HG02588 (cell line): Measurements from ENCODE around the gene TBC1D3I.
"Not testable (repeated sequence)": the region's sequence is repeated elsewhere in the genome, so short reads cannot be mapped to it uniquely, and the experiment has no call there.

ENCODE experiments used
- ATAC-seq: cut with Tn5 transposase; IDR thresholded peaks from one replicate; pipeline ENCODE4 v1.9.1; 2021; ENCODE audit warnings: mild to moderate bottlenecking, moderate library complexity; ENCODE audit not compliant: unreplicated experiment

TBC1D3I gene

DNA sequence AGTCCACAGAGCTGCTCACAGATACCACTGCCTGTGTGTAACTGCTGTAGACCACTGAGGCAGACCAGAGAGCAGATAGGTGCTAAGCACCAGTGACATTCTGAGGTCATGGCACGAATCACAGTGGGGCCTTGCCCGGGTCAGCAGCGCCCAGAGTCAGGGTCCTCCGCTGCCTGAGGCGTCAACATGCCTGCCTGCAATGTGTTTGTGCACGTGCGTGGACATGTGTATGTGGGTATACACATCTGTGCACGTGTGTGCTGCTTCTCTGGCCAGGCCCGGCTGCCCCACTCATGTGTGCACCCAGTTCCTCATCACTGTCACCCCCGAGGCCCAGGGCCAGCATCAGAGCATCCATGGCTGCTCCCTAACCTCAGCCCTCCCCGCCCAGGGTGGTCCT is at the start of gene TBC1D3I:
TSS of gene TBC1D3I (minus strand) at position 101 of the 400 bp plus-strand sequence. CDS start 1,585 bp downstream, outside the sequence.
- not testable (repeated sequence) for ATAC-seq

DNA sequence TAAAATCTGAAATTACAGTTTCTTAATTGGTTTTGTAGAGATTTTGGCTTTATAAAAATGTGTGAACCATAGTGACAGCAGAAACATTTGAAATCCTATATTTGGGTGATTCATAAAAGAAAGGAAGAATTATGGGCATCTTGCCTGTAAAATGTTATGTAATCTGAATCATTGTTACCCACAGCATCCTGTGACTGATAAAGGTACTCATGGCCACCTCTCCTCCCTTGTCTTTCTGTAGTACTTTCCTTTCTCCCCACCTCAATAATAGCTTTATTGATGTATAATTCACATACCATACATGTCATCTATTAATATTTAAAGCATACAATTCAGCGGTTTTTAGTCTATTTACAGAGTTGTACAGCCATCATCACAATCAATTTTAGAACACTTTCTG is 30.8 kb upstream of the TBC1D3I start:
- not testable (repeated sequence) for ATAC-seq

DNA sequence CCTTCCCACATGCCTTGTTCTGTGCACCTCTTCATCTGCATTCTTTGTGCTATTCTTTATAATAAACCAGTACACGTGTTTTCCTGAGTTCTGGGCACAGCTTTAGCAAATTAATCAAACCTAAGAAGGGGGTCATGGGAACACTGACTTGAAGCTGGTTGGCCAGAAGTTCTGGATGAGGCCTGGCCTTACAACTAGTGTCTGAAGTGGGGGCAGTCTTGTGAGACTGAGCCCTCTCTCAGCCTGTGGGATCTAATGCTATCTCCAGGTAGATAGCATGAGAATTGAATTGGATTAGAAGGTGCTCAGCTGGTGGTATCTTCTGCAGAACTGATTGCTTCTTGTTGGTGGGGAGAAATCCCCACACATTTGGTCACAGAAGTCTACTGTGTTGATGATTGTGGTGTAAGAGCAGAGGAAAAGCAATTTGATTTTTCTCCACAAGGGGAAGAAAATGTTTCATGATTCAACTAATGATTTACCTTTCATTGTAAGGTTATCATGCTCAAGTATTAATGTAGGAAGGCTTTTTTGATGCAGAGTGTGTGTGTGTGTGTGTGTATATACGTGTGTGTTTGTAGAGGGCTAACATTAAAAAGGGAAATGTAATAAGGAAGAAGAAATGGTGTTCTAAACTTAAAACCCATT is 25.7 kb upstream of the TBC1D3I start:
- ATAC-seq, result not testable (repeated sequence)

DNA sequence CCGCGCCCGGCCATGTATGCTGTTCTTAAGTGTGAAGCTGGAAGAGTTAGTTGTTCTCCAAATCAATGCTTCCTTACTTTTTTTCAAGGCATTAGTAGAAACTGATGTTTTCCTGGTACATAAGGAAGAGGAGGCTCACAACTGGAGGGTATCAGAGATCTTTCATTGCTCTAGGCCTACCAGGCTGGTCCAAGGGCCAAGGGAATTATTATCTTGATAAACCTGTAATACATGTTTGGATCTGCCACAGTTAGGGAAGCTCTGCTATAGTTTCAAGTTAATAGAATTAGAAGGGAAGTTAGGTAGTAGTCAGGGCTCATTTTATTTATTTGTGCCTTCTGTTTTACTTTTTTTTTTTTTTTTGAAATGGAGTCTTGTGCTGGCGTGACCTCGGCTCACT is 19.8 kb upstream of the TBC1D3I start:
- not testable (repeated sequence) for ATAC-seq

DNA sequence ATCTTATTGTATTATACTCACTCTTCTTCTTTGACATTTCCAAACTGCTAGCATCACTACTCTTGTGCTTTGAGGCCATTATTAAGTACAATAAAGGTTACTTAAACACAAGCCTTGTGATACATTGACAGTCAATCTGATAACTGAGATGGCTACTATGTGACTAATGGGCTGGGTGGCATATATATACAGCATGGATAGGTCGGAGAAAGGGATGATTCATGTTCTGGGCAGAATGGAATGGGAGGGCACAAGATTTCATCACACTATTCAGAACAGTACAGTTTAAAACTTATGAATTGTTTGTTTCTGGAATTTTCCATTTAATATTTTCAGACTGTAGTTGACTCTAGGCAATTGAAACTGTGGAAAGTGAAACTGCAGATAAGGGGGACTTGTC is 18.9 kb upstream of the TBC1D3I start:
- not testable (repeated sequence) for ATAC-seq

DNA sequence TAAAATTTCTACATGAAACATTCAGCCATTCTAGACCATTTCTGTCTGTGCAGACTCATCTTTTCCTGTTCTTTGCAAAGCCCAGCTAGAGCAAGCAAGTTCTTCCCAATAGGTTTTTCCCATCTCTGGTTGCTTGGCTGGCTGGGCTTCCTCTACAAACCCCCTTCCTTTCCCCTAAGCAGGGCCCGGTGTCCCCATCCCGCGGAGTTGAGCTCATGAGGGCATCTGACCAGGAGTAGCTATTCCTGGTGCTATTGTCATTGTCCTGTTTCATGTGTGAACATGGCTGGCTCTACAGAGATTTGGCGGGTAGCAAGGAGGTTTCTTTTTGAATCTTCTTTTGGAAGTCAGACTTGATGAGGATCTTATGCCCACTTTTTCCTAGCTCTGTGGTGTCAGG is 22.3 kb downstream of the TBC1D3I start:
- ATAC-seq, result not testable (repeated sequence)

DNA sequence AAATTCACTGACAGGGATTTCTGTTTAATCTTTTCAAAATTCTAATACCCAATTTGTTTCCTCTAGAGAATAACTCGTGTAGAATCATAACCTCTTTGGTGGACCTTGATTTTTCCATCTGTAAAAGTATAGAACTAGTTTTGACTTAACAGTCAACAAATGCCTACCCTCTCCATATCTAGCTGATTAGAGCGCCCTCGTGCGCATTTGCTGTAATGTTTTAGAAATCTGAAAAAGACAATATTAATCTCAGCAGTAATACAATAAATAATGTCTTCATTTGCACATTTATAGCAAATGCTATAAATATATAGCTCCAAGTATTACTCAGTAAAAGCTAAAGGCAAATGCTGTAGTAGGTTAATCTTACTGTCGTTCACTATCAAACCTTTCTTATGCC is 34.7 kb downstream of the TBC1D3I start:
- not testable (repeated sequence) for ATAC-seq

DNA sequence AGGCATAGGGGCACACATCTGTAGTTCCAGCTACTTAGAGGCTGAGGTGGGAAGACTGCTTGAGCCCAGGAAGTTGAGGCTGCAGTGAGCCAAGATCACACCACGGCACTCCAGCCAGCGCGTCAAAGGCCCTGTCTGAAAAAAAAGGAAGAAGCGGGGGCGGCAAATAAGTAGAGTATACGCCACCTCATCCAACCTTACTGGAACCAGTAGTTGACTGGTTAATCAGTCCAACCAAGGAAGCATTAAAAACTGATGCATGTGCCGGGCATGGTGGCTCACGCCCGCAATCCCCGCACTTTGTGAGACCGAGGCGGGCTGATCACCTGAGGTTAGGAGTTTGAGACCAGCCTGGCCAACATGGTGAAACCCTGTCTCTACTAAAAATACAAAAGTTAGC is 41.4 kb downstream of the TBC1D3I start:
- ATAC-seq, result not testable (repeated sequence)

DNA sequence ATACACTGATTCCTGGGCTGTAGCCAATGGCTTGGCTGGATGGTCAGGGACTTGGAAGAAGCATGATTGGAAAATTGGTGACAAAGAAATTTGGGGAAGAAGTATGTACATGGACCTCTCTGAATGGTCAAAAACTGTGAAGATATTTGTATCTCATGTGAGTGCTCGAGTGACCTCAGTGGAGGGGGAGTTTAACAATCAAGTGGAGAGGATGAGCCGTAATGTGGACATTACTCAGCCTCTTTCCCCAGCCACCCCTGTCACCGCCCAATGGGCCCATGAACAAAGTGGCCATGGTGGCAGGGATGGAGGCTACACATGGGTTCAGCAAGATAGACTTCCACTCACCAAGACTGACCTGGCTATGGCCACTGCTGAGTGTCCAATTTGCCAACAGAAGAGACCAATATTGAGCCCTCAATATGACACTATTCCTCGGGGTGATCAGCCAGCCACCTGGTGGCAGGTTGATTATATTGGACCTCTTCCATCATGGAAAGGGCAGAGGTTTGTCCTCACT is 42.7 kb downstream of the TBC1D3I start:
- not testable (repeated sequence) for ATAC-seq

DNA sequence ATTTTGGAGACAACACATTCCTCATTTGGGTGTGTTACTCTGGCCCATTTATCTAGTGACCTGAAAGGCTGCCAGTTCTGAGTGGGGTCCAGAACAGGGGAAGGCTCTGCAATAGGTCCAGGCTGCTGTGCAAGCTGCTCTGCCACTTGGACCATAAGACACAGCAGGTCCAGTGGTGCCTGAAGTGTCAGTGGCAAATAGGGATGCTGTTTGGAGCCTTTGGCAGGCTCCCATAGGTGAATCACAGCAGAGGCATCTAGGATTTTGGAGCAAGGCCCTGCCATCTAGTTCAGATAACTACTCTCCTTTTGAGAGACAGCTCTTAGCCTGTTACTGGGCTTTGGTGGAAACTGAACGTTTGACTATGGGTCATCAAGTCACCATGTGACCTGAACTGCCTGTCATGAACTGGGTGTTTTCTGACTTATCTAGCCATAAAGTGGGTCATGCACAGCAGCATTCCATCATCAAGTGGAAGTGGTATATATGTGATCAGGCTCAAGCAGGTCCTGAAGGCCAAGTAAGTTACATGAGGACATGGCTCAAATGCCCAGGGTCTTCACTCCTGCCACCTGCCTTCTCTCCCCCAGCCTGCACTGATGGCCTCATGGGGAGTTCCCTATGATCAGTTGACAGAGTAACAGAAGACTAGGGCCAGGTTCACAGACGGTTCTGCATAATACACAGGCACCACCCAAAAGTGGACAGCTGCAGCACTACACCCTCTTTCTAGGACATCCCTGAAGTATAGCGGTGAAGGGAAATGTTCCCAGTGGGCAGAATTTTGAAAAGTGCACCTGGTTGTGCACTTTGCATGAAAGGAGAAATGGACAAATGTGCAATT is 43.4 kb downstream of the TBC1D3I start:
- not testable (repeated sequence) for ATAC-seq

DNA sequence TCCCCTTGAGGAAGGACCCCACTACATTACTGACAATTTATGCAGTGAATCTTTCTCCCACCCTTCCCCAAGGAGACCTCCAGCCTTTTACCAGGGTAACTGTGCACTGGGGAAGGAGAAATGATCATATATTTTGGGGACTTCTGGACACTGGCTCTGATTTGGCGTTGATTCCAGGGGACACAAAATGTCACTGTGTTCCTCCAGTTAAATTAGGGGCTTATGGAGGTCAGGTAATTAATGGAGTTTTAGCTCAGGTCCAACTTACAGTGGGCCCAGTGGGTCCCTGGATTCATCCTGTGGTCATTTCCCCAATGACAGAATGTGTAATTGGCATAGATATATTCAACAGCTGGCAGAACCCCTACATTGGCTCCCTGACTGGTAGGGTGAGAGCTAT is 44.8 kb downstream of the TBC1D3I start:
- not testable (repeated sequence) for ATAC-seq

DNA sequence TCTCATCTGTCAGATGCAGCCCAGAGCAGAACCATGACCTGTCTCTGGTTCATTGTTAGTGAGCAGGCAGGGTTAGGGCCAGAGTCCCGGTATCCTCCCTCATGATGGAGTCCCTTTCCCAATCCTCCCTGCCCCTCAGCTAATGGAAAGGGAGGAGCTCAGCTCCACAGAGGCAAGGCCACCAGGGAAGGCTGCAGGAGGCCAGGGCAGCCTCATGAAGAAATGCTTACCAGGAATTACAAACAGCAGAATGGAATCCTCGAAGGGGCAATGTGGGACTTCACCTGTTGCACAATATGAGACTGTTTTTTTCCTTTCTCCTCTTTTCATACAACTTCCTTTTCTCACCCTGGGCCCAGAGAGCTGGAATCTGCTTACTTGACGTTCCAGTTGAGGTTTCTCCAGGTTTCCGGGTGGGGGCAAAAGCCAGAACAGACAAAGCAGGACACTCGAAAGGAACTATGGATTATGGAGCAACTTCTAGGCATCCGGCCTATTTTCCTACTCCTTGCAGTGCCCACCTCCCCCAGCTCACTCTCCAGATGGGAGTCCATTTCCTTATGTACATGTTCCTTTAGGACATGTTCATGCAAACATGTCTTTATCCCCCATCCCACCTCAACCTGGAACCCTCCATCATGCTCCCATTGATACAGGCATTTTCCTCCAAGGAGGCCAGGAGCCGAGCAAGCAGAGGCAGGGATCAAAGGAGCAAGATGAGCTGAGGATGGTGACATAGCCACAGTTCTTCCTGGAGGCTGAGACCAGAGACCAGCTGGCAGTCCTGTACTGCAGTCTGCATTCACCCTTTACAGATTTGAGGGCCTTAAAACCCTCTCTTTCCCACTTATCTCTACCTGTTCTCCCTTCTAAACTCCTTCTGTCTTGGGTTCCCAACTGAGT is 48.7 kb downstream of the TBC1D3I start:
- not testable (repeated sequence) for ATAC-seq

DNA sequence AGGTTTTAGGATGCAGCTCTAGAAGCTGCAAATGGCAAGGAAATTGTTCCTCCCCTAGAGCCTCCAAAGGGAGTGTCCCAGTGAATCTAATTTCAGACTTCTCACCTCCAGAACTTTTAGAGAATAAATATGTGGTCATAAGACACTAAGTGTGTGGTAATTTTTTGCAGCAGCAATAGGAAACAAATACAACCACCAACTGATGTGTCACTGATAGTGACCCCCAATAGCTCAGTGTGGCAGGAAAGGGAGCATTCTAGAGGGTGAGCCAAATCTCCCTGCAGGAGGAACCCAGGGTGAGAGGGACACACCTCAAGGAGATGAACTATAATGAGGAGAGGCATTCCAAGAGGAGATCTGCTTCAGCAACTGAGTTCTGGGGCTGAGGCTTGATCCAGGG is 49.5 kb downstream of the TBC1D3I start:
- ATAC-seq, result no peak

DNA sequence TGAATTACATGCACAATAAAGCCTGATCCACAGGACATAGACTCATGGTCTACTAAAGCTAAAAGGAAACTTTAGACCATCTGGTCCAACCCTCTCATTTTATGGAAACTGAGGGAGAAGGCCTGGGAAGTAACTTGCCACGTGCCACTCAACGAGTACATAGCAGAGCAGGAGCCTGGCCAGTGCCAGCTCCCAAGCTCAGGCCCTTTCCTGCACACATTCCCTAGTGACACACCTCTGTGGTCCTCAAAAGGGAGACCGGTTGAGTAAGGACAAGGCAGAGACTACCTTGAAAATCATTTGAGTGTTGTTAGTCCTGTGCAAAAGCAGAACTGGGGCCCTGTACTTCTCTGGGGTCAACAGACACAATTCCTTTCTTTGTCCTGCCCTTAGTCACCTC is 50.7 kb downstream of the TBC1D3I start:
- ATAC-seq, result no peak

DNA sequence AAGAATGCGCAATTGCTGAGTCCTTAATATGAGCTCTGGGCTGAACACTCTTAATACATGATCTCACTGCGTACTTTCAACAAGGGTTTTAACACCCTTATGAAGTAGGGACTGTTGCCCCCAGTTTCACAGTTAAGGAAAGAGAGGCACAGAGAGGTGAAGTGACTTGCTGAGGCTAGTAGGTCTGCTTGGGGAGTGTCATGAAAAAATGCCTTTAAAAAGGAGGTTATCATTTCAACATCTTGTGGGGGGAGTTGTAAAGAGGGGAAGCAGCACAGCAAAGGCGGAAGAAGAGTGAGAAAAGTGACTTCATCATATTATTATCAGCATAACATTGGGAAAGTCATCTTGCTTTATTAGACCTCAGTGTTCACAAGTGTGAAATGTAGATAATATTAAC is 51.4 kb downstream of the TBC1D3I start:
- ATAC-seq, result no peak

DNA sequence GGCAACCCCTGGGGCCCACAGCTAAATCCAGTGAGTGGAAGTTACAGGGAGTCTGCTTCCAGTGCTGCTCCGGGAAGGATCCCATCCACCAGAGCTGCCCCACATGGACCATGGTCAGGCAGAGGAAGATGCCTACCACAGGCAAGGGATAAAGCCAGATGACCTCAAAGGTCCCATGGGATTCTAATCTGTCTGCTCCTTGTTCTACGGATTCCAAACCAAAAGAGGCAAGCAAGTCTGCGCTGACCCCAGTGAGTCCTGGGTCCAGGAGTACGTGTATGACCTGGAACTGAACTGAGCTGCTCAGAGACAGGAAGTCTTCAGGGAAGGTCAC is 52.1 kb downstream of the TBC1D3I start:
- ATAC-seq, result no peak

DNA sequence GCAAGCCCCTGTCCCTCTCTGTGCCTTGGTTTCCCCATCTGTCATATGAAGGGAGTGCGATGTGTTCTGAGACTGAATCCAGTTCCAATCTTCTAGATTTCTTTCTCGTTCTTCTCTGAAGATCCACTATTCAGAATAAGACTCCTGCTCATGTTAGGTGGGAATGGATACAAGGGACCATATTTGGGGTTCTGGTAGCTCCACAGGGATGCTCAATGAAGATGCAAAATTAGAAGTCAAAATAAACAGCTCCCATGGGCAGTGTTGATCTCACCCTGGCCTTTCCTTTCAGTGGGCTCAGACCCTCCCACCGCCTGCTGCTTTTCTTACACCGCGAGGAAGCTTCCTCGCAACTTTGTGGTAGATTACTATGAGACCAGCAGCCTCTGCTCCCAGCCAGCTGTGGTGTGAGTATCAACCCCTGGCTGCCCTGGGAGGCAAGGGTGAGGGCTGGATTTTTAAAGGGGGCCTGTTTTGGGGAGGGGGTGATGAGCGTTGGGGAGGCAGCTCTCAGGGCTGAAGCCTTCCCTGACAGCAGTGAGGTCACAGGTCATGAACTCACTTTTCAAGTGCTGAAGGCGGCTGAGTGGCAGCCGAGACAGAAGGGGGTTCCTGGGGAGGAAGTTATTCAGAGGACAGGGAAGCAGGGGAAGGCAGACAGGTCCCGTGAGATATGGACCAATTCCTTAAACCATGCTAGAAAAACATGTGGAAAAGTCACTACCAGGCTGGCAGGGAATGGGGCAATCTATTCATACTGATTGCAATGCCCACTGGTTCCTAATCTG is 52.7 kb downstream of the TBC1D3I start:
- ATAC-seq, result not testable (repeated sequence)

DNA sequence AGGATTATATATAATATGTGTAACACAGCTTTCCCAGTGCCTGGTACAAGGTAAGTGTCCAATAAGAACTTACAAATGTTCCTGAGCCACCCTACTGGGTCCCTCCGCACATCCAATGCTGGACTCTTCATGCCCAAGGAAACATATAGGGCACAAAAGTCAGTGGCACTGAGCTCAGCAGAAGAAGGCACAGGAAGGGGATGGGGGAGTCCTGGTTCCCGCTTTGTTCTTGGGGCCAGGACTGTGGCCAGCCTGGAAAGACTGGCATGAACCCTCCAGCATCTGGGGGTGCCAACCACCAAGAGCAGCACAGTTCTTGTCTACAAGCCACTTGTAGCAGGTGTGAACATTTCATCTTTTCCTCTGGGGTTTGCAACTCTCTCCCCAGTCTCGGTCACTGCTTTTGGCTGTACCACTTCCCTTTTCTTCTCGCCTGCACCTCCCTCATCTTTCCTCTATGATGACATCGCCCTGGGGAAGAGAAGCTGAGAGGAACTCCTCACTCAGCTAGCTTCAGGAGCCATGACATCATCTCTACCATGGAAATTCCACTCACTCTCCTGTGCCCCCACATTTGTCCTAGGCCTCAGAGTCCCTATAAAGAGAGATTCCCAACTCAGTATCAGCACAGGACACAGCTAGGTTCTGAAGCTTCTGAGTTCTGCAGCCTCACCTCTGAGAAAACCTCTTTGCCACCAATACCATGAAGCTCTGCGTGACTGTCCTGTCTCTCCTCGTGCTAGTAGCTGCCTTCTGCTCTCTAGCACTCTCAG is 53.7 kb downstream of the TBC1D3I start, which contains the start of gene CCL4L2:
TSS of gene CCL4L2 (plus strand) at position 625 of the 773 bp plus-strand sequence.
- ATAC-seq, result peak; percentile 63

DNA sequence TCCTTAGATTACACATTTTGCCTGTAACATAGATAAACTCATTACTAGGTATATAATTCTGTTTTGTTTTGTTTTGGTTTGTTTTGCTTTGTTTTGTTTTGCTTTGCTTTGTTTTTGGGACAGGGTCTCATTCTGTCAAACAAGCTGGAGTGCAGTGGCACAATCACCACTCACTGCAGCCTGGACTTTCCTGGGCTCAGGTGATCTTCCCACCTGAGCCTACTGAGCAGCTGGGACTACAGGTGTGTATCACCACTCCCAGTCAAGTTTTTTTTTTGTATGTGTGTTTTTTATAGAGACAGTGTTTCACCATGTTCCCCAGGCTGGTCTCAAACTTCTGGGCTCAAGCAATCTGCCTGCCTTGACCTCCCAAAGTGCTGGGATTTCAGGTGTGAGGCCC is 54.8 kb downstream of the TBC1D3I start:
- no peak for ATAC-seq
